Measurements from ENCODE around the gene RTN4RL2. TPM values are rescaled to one million over a fixed set of nuclear protein-coding genes. Genes with fewer than 3 reads are reported as not detected.

Gene RTN4RL2
- total and polyA plus RNA-seq, 2 donors (not counting 3 experiments of a cell fraction or from before 2014, with no cell fraction given): 0.35 to 1.3 TPM

GRCh38 chr11:57467508-57468157, 7.3 kb downstream of the RTN4RL2 start:
- TF ChIP-seq MYC (IDR thresholded peaks at IDR 0.05; ENCODE audit: low read depth, low read length) (no peak), EZH2 (IDR thresholded peaks at IDR 0.05; ENCODE audit: borderline replicate concordance, low read depth, low read length, severe bottlenecking) (no peak), JUN (IDR thresholded peaks at IDR 0.05; ENCODE audit: borderline replicate concordance, insufficient read depth, insufficient read length, low read depth) (no peak), POLR2A (IDR thresholded peaks at IDR 0.05; ENCODE audit: low read depth, low read length) (no peak), GATA2 (IDR thresholded peaks at IDR 0.05; ENCODE audit: insufficient read depth, insufficient read length, low read depth, low read length) (no peak), MAX (IDR thresholded peaks at IDR 0.05; ENCODE audit: insufficient read depth, insufficient read length) (no peak), CTCF (IDR thresholded peaks at IDR 0.05; ENCODE audit: extremely low read depth in 1 of 2, insufficient read depth in 1 of 2, low read depth in 1 of 2, low read length in 2 of 2) (no peak), FOS (IDR thresholded peaks at IDR 0.05; ENCODE audit: borderline replicate concordance, insufficient read depth, low read length) (no peak), POLR2AphosphoS5 (IDR thresholded peaks at IDR 0.05; ENCODE audit: insufficient read depth, low read depth, low read length) (no peak)
- peaks cover 1 to 6% of the 10 kb centered on the region in 2 experiments for H3K27me3 ChIP-seq (ENCODE audit: control insufficient read depth in 2 of 2, insufficient read depth in 2 of 2, low read length in 2 of 2)
- DNase-seq (ENCODE audit: low read depth, low spot score) (no peak), FAIRE-seq (no peak)
- POLR2A ChIA-PET: no interaction called here
- H4K20me1 ChIP-seq (replicated peaks; ENCODE audit: control insufficient read depth, extremely low read depth, insufficient read depth, low read length): no peaks in the 10 kb centered on the region
- dilution Hi-C loops (cut with MboI; ENCODE audit: extremely low pct_ligation_motif_present, low sequenced_read_pairs) (no loop called here), intact Hi-C loops (cut with micrococcal nuclease) (no loop called here)
- no peaks in the 10 kb centered on the region for H3K4me1 ChIP-seq (ENCODE audit: control insufficient read depth, extremely low read depth, insufficient read depth, low read length)
- no peak overlapping the region for H2AFZ ChIP-seq (ENCODE audit: low read depth, low read length)
- H3K79me2 ChIP-seq (ENCODE audit: control insufficient read depth, insufficient read depth, low read length): no peaks in the 10 kb centered on the region
- CTCF ChIA-PET: interaction anchor here (1.6 to 2.1 kb wide), 2 partner anchors 7 to 10 kb away, joined by 5 to 8 read pairs; partner anchors contain the start of gene RTN4RL2
- BruUV-seq (replicated peaks): no TSS peak
- H3K4me2 ChIP-seq (ENCODE audit: insufficient read depth, low read length): no peak overlapping the region
- no peak overlapping the region for H3K4me3 ChIP-seq (replicated peaks in 1 of 3; ENCODE audit: insufficient read depth in 1 of 3, low read depth in 1 of 3, low read length in 3 of 3)
- H3K9me1 ChIP-seq (replicated peaks; ENCODE audit: control insufficient read depth, extremely low read depth, insufficient read depth, low read length): no peaks in the 10 kb centered on the region
- H3K9me3 ChIP-seq (replicated peaks; ENCODE audit: control insufficient read depth, insufficient read depth, low read length): no peaks in the 10 kb centered on the region
- no peaks in the 10 kb centered on the region for H3K36me3 ChIP-seq (ENCODE audit: control insufficient read depth in 2 of 2, extremely low read depth in 1 of 2, insufficient read depth in 2 of 2, low read length in 2 of 2)
- H3K27ac ChIP-seq (ENCODE audit: insufficient read depth, low read depth, low read length): no peak overlapping the region
- no peak overlapping the region for H3K9ac ChIP-seq (replicated peaks; ENCODE audit: extremely low read depth, insufficient read depth, low read length)

Data from endothelial cell of umbilical vein (primary cell).